ENCODE data around the gene SH3RF2. TPM values are rescaled to one million over a fixed set of nuclear protein-coding genes. Genes with fewer than 3 reads are reported as not detected.

The SH3RF2 gene
- total RNA-seq, 2 donors from 2014 or later, result 41.2 to 272 TPM

DNA sequence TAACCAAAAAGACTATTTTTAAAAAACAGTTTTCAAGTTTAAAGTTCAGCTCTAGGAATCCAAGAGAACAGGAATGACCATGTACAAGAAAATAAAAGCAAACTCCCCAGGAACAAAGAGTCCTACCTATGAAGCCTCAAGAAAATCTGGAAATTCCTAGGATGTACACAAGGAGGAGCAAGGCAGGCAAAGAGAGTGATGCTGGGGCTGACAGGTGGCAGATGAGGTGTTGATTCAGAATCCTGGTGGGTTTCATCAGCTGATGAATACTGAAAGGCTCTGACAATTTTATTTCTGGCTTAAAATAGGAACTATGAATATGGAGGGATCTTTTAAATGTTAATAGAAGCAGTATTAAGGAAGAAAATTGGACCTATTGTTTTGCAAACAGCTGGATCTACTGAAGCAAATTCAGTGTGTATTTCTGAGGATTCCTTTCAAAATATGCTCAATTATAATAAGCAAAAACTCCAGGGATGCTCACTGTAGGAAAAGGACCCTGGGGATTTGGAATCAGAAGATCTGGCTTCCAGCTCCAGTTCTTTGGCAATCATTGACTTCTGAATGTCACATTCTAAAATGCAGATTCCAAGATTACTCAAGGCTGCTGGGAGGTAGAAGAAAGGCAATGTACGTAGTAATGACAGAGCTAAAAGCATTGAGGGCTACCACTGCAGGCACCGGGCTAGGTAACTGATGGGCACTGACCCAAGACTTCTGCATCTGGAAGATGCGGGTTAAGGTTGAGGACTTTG, 28.0 kb upstream of the SH3RF2 start:
- DNase-seq (ENCODE audit: low spot score), result no peak

DNA sequence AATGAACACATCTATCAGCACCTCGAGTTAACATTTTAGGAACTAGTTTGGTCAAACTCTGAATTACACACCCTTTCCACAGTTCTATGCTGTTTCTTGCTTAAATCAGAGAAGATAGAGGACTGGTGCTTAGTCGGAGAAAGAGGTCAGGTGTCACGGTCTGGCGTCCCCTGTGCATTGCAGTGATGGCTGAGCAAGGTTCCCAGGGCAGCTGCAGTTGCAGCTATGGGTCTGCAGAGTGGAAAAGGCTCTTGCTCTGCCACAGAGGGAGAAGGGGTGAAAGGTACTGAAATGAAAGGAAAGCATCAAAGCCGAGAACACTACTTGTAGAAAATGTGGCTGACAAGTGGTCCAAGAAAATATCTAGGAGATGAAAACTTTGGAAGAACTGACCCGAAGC, 25.2 kb upstream of the SH3RF2 start:
- no peak for DNase-seq (ENCODE audit: low spot score)
- TF ChIP-seq, protein P1, sequence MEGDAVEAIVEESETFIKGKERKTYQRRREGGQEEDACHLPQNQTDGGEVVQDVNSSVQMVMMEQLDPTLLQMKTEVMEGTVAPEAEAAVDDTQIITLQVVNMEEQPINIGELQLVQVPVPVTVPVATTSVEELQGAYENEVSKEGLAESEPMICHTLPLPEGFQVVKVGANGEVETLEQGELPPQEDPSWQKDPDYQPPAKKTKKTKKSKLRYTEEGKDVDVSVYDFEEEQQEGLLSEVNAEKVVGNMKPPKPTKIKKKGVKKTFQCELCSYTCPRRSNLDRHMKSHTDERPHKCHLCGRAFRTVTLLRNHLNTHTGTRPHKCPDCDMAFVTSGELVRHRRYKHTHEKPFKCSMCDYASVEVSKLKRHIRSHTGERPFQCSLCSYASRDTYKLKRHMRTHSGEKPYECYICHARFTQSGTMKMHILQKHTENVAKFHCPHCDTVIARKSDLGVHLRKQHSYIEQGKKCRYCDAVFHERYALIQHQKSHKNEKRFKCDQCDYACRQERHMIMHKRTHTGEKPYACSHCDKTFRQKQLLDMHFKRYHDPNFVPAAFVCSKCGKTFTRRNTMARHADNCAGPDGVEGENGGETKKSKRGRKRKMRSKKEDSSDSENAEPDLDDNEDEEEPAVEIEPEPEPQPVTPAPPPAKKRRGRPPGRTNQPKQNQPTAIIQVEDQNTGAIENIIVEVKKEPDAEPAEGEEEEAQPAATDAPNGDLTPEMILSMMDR (IDR thresholded peaks at IDR 0.05), result no peak
- H3K27me3 ChIP-seq, result no peaks in the 10 kb centered on the region
- H3K9me3 ChIP-seq, result no peaks in the 10 kb centered on the region
- H3K36me3 ChIP-seq, result no peaks in the 10 kb centered on the region
- H3K4me3 ChIP-seq, result no peak overlapping the region
- no peaks in the 10 kb centered on the region for H3K4me1 ChIP-seq
- no peak overlapping the region for H3K27ac ChIP-seq

More for the DNA sequence above, 28.0 kb upstream of the SH3RF2 start:
- no peak overlapping the region for H3K4me3 ChIP-seq
- H3K27me3 ChIP-seq, result no peaks in the 10 kb centered on the region
- H3K36me3 ChIP-seq, result no peaks in the 10 kb centered on the region
- no peaks in the 10 kb centered on the region for H3K9me3 ChIP-seq
- H3K27ac ChIP-seq, result no peak overlapping the region
- TF ChIP-seq, protein P1 (IDR thresholded peaks at IDR 0.05), result no peak
- H3K4me1 ChIP-seq, result no peaks in the 10 kb centered on the region

DNA sequence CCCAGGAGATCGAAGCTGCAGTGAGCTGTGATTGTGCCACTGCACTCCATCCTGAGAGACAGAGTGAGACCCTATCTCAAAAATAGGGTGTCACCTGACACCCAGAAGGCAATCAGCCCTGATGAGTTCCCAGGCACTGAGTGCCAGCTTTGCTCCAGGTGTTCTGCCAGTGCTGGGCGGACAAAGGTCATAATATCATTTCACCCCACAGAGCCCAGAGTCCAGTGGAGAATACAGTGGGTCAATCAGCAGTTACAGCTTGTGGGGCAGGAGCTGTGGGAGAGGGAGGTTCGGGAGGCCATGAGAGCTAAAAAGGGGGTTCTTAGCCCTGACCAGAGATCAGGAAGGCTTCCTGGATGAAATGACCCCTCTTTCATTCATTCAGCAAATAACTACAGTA, 24.4 kb upstream of the SH3RF2 start:
- H3K27me3 ChIP-seq, result no peaks in the 10 kb centered on the region
- no peak overlapping the region for H3K27ac ChIP-seq
- H3K4me1 ChIP-seq, result no peaks in the 10 kb centered on the region
- no peaks in the 10 kb centered on the region for H3K9me3 ChIP-seq
- TF ChIP-seq, protein P1 (IDR thresholded peaks at IDR 0.05), result no peak
- DNase-seq (ENCODE audit: low spot score), result no peak
- no peaks in the 10 kb centered on the region for H3K36me3 ChIP-seq
- H3K4me3 ChIP-seq, result no peak overlapping the region

DNA sequence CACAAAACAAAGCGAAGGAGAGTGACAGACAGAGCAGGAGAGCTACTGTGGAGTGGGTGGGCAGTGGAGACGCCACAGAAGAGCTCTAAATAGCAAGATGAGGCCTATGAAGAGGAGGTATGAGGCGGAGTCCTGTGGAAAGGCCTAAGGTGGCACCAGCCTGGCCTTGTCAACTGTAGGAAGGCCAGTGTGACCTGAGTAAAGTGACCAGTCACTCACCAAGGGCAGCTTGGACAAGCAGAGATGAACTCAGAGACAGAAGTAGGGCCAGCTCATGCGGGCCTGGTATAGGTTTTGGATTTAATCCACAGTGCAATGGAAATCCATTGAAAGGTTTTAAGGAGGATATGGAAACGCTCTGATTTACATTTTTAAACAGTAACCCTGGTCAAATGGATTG, 23.8 kb upstream of the SH3RF2 start:
- Histone ChIP-seq H3K27ac (no peak overlapping the region), H3K36me3 (no peaks in the 10 kb centered on the region), H3K4me1 (peaks cover 0 to 3% of the 10 kb centered on the region in 2 donors), H3K4me3 (no peak overlapping the region), H3K27me3 (no peaks in the 10 kb centered on the region), H3K9me3 (no peaks in the 10 kb centered on the region)
- TF ChIP-seq, protein P1 (IDR thresholded peaks at IDR 0.05), result no peak
- DNase-seq (ENCODE audit: low spot score), result no peak

DNA sequence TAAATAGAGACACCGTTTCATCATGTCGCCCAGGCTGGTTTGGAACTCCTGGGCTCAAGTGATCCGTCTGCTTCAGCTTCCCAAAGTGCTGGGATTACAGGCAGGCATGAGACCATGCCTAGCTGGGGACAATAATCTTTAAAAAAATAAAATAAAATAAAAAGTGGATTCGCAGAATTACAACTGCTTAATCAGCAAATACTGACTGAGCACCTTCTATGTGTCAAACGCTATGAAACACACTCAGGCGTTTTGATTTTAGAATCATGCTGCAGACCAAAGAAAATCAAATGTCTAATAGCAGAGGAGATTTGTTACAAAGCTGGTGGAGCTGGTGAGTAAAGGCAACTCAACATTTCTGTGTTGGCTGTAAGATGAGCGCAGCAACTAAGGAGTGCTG, 22.7 kb upstream of the SH3RF2 start:
- Histone ChIP-seq H3K27ac (no peak overlapping the region), H3K27me3 (no peaks in the 10 kb centered on the region), H3K4me3 (no peak overlapping the region), H3K9me3 (no peaks in the 10 kb centered on the region), H3K36me3 (no peaks in the 10 kb centered on the region), H3K4me1 (peaks cover 0 to 7% of the 10 kb centered on the region in 2 donors)
- TF ChIP-seq, protein P1 (IDR thresholded peaks at IDR 0.05), result no peak
- no peak for DNase-seq (ENCODE audit: low spot score)

All from right atrium auricular region (tissue), 2 donors.